ENCODE measurements around the gene CD48.
A peak's percentile ranks its signal among the peaks of the same experiment; 100 is the strongest.

CD48 gene

GRCh38 chr1:160634543-160635491, 76.8 kb downstream of the CD48 start:
- Histone ChIP-seq H3K9me3 (ENCODE audit: control insufficient read depth, low read length) (no peaks in the 10 kb centered on the region), H3K27me3 (ENCODE audit: control insufficient read depth, insufficient read depth, low read length, poor library complexity, severe bottlenecking) (no peaks in the 10 kb centered on the region), H3K4me1 (ENCODE audit: control insufficient read depth, insufficient read depth, low read length) (peaks cover 10% of the 10 kb centered on the region), H3K4me3 (ENCODE audit: insufficient read depth, low read depth, low read length) (no peak overlapping the region), H3K27ac (ENCODE audit: insufficient read depth, low read depth, low read length, poor library complexity, severe bottlenecking) (no peak overlapping the region), H3K36me3 (ENCODE audit: control insufficient read depth, insufficient read depth, low read length) (no peaks in the 10 kb centered on the region)
- whole genome bisulfite sequencing, 2 experiments: 86 to 95% methylated on average over 17 of the region's 17 CpGs

GRCh38 chr1:160633330-160633903, 78.2 kb downstream of the CD48 start:
- no peaks in the 10 kb centered on the region for H3K27me3 ChIP-seq (ENCODE audit: control insufficient read depth, insufficient read depth, low read length, poor library complexity, severe bottlenecking)
- H3K36me3 ChIP-seq (ENCODE audit: control insufficient read depth, insufficient read depth, low read length): no peaks in the 10 kb centered on the region
- H3K9me3 ChIP-seq (ENCODE audit: control insufficient read depth, low read length): no peaks in the 10 kb centered on the region
- no peak overlapping the region for H3K4me3 ChIP-seq (ENCODE audit: insufficient read depth, low read depth, low read length)
- H3K27ac ChIP-seq (ENCODE audit: insufficient read depth, low read depth, low read length, poor library complexity, severe bottlenecking): no peak overlapping the region
- peaks cover 14% of the 10 kb centered on the region for H3K4me1 ChIP-seq (ENCODE audit: control insufficient read depth, insufficient read depth, low read length)
- 87 to 88% methylated on average over 2 of the region's 2 CpGs for WGBS, 2 experiments

DNA sequence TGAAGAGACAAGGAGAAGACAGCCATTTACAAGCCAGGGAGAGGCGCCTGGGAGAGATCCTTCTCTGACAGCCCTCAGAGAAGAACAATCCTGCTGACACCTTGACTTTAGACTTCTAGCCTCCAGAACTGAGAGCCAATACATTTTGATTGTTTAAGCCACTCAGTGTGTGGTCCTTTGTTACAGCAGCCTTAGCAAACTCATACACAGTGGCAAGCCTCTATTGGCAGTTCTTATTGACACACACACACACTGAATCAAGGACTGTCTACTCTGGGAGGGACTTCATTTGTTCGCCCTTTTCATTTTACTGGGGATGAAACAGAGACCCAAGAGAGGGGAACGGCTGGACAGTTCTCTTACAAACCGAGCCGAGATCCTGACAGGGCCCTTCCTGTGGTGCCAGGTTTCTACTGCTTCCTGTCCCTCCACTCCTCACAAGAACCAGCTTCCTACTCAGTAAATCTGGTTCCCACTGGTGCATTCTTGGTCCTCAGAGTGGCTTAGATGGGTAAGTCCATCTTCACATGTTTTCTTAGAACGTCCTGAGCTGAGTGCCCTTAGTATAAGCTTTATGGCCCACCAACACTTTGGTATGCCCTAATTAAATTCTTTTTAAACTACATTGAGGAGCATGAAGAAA, 79.5 kb downstream of the CD48 start:
- Histone ChIP-seq H3K27me3 (ENCODE audit: control insufficient read depth, insufficient read depth, low read length, poor library complexity, severe bottlenecking) (no peaks in the 10 kb centered on the region), H3K27ac (ENCODE audit: insufficient read depth, low read depth, low read length, poor library complexity, severe bottlenecking) (no peak overlapping the region), H3K4me1 (ENCODE audit: control insufficient read depth, insufficient read depth, low read length) (peaks cover 14% of the 10 kb centered on the region), H3K4me3 (ENCODE audit: insufficient read depth, low read depth, low read length) (no peak overlapping the region), H3K36me3 (ENCODE audit: control insufficient read depth, insufficient read depth, low read length) (no peaks in the 10 kb centered on the region), H3K9me3 (ENCODE audit: control insufficient read depth, low read length) (no peaks in the 10 kb centered on the region)
- WGBS, 2 experiments: 90 to 91% methylated on average over 6 of the region's 6 CpGs

DNA sequence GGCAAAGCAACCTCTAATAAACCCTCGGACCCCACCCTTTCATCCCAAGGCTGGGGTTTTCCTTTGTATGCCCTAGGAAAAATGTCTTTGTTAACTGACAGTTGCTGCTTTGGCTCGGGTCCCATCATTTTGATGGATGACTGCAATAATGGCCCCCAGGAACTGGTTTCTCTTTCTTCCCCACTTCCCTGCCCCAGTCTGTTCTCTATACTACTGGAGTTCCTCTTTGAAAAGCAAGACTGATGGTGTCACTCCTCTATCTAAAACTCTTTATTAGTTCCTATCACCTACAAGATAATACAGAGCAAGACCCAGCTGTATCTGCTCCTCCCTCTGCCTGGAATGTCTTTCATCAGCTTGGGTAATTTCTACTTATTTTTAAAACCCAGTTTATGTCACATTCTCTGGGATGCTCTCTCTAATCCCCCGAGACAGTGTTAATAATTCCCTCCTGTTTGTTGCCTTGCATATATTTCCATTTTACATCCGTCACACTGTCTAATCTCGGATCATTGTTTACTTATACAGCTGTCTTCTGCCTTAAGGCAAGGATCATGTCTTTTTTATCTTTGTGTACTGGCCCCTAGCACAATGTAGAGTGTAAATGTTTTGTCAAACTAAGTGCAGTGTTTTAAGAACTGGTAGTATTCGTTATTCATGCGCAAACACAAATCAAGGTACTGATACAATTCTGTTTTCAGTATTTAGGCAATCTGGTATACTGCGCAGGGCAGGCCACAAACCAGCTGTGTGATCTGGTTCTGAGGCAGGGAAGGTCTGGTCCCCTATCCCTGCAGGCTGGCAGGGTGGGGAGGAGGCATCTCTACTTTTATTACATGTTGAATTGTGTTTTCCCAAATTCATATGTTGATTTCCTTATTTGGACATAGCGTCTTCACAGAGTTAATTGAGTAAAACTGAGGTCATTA, 80.8 kb downstream of the CD48 start:
- Histone ChIP-seq H3K4me1 (ENCODE audit: control insufficient read depth, insufficient read depth, low read length) (peaks cover 14% of the 10 kb centered on the region), H3K27me3 (ENCODE audit: control insufficient read depth, insufficient read depth, low read length, poor library complexity, severe bottlenecking) (no peaks in the 10 kb centered on the region), H3K36me3 (ENCODE audit: control insufficient read depth, insufficient read depth, low read length) (no peaks in the 10 kb centered on the region), H3K4me3 (ENCODE audit: insufficient read depth, low read depth, low read length) (no peak overlapping the region), H3K27ac (ENCODE audit: insufficient read depth, low read depth, low read length, poor library complexity, severe bottlenecking) (peak overlapping the region; percentile 53), H3K9me3 (ENCODE audit: control insufficient read depth, low read length) (no peaks in the 10 kb centered on the region)
- 82 to 88% methylated on average over 9 of the region's 9 CpGs for WGBS, 2 experiments

- 87 to 88% methylated on average over 18 to 19 of the region's 19 CpGs for WGBS, 2 experiments
- no peaks in the 10 kb centered on the region for H3K9me3 ChIP-seq (ENCODE audit: control insufficient read depth, low read length)
- no peaks in the 10 kb centered on the region for H3K27me3 ChIP-seq (ENCODE audit: control insufficient read depth, insufficient read depth, low read length, poor library complexity, severe bottlenecking)
- H3K36me3 ChIP-seq (ENCODE audit: control insufficient read depth, insufficient read depth, low read length): no peaks in the 10 kb centered on the region
- H3K4me1 ChIP-seq (ENCODE audit: control insufficient read depth, insufficient read depth, low read length): peaks cover 14% of the 10 kb centered on the region
- no peak overlapping the region for H3K4me3 ChIP-seq (ENCODE audit: insufficient read depth, low read depth, low read length)
- H3K27ac ChIP-seq (ENCODE audit: insufficient read depth, low read depth, low read length, poor library complexity, severe bottlenecking): peak overlapping the region; percentile 53
Observed at GRCh38 chr1:160629286-160630210, 82.1 kb downstream of the CD48 start.

DNA sequence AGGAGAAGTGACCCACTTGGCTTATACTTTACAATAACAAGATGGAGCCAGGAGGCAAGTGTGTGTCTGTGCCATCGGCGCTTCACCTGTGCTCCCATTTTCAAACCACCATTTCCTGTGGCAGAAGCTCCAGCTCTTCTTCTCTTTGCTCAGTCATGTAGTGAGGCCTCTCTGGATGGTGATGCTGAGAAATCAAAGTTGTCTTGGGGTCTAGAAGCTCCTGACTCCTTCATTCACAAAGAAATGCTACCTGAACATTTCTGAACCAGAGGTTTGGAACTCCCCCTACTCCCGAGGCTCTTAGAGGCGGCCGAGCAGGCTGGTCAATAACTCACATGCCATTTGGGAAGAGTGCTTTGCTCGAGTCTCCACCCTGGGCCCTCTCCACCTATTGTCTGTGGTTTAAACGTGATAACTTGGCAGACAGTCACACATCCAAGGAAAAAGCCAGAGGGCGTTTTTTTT, 82.8 kb downstream of the CD48 start:
- peaks cover 14% of the 10 kb centered on the region for H3K4me1 ChIP-seq (ENCODE audit: control insufficient read depth, insufficient read depth, low read length)
- no peaks in the 10 kb centered on the region for H3K27me3 ChIP-seq (ENCODE audit: control insufficient read depth, insufficient read depth, low read length, poor library complexity, severe bottlenecking)
- H3K27ac ChIP-seq (ENCODE audit: insufficient read depth, low read depth, low read length, poor library complexity, severe bottlenecking): no peak overlapping the region
- WGBS, 2 experiments: 89 to 91% methylated on average over 8 of the region's 8 CpGs
- H3K36me3 ChIP-seq (ENCODE audit: control insufficient read depth, insufficient read depth, low read length): no peaks in the 10 kb centered on the region
- H3K9me3 ChIP-seq (ENCODE audit: control insufficient read depth, low read length): no peaks in the 10 kb centered on the region
- no peak overlapping the region for H3K4me3 ChIP-seq (ENCODE audit: insufficient read depth, low read depth, low read length)

Data from ectodermal cell (in vitro differentiated cells).